ENCODE data around the gene BCL3.

Gene BCL3

GRCh38 chr19:44741841-44742329 is 6.6 kb upstream of the BCL3 start (continued):
- TF ChIP-seq AEBP2 (tag by site-specific recombination; IDR thresholded peaks at IDR 0.05; ENCODE audit: borderline replicate concordance) (no peak), GFI1B (tag by site-specific recombination; IDR thresholded peaks at IDR 0.05) (no peak), ZNF2 (tag by site-specific recombination; IDR thresholded peaks at IDR 0.05) (no peak), ZNF112 (tag by site-specific recombination; IDR thresholded peaks at IDR 0.05) (no peak), ZBTB6 (tag by site-specific recombination; IDR thresholded peaks at IDR 0.05) (peak; percentile 97), WT1 (tag by site-specific recombination; IDR thresholded peaks at IDR 0.05) (0 out of 2 replicates have a peak, but pooled peaks have one; percentile 29), ZNF549 (tag by site-specific recombination; IDR thresholded peaks at IDR 0.05) (no peak), GLIS2 (tag by site-specific recombination; IDR thresholded peaks at IDR 0.05) (peak; percentile 71)

- Histone ChIP-seq H3K36me3 (ENCODE audit: control insufficient read depth in 2 of 2, insufficient read depth in 1 of 2, low read length in 2 of 2) (no peaks in the 10 kb centered on the region), H3K9me3 (ENCODE audit: control insufficient read depth, insufficient read depth, low read depth, low read length) (no peaks in the 10 kb centered on the region), H3K4me3 (ENCODE audit: low read depth, low read length) (no peak overlapping the region), H3K4me1 (ENCODE audit: control insufficient read depth, insufficient read depth, low read length) (peaks cover 4% of the 10 kb centered on the region), H3K27ac (ENCODE audit: extremely low read depth, low read depth, low read length) (peak overlapping the region; percentile 74)
- ChIA-PET POLR2A (interaction anchor here (0.5 to 1.5 kb wide), 4 partner anchors 11 to 77 kb away, joined by 3 to 4 read pairs (median 4); no protein-coding TSS in a partner anchor), CTCF (interaction anchor here (0.6 to 4.0 kb wide), 7 partner anchors 12 to 166 kb away, joined by 3 to 23 read pairs (median 5); no protein-coding TSS in a partner anchor)
- TF ChIP-seq ZBTB10 (tag by site-specific recombination; IDR thresholded peaks at IDR 0.05) (0 out of 2 replicates have a peak, but pooled peaks have one; percentile 9), ZNF132 (tag by site-specific recombination; IDR thresholded peaks at IDR 0.05; ENCODE audit: borderline replicate concordance) (no peak)
Measured at GRCh38 chr19:44742330-44743061, 6.0 kb upstream of the BCL3 start.

- Histone ChIP-seq H3K9me3 (ENCODE audit: control insufficient read depth, insufficient read depth, low read depth, low read length) (no peaks in the 10 kb centered on the region), H3K36me3 (ENCODE audit: control insufficient read depth in 2 of 2, insufficient read depth in 1 of 2, low read length in 2 of 2) (no peaks in the 10 kb centered on the region), H3K4me3 (ENCODE audit: low read depth, low read length) (no peak overlapping the region), H3K4me1 (ENCODE audit: control insufficient read depth, insufficient read depth, low read length) (peaks cover 7% of the 10 kb centered on the region), H3K27ac (ENCODE audit: extremely low read depth, low read depth, low read length) (no peak overlapping the region)
- no peak for TF ChIP-seq ZNF747 (tag by site-specific recombination; IDR thresholded peaks at IDR 0.05)
- peak; percentile 57; the same call in 1 of the 2 replicates for TF ChIP-seq PRDM4 (tag by site-specific recombination; IDR thresholded peaks at IDR 0.05)
- no peak for TF ChIP-seq ZNF544 (tag by site-specific recombination; IDR thresholded peaks at IDR 0.05)
- TF ChIP-seq ZNF792 (tag by site-specific recombination; IDR thresholded peaks at IDR 0.05), result no peak
- TF ChIP-seq PRDM1 (tag by site-specific recombination; IDR thresholded peaks at IDR 0.05), result peak; percentile 51; the same call in 1 of the 2 replicates
- TF ChIP-seq ZNF16 (tag by site-specific recombination; IDR thresholded peaks at IDR 0.05; ENCODE audit: low read depth), result no peak
- TF ChIP-seq ZNF624 (tag by site-specific recombination; IDR thresholded peaks at IDR 0.05), result no peak
- ChIA-PET CTCF (interaction anchor here (0.6 to 4.0 kb wide), 6 partner anchors 21 to 174 kb away, joined by 3 to 23 read pairs (median 5); no protein-coding TSS in a partner anchor), POLR2A (interaction anchor here (0.6 kb wide), 1 partner anchor 146 kb away, joined by 3 read pairs; the partner anchor contains the start of gene TOMM40)
Measured at GRCh38 chr19:44744871-44745332, 3.6 kb upstream of the BCL3 start.
